A673 (cell line): ENCODE measurements around the gene CCNK.

Experiments used
- EZH2 ChIP-seq: fragments of 200-600 bp; sonication (generic); IDR thresholded peaks from 2 replicates; pipeline ENCODE4 v1.6.1; 2017; ENCODE audit warnings: borderline replicate concordance, low read depth, mild to moderate bottlenecking, mixed read lengths, antibody characterized with exemption, low read length; ENCODE audit not compliant: poor library complexity, severe bottlenecking
- TF ChIP-seq, protein P1 (sequence below): fragments of 300-800, 200-600 bp; sonication (generic); conservative IDR thresholded peaks from 2 replicates; pipeline ENCODE4 v1.5.1; 2017; ENCODE audit warnings: low read depth, mild to moderate bottlenecking, antibody characterized with exemption, low read length, moderate library complexity, mixed read lengths

- TF ChIP-seq, protein P1, sequence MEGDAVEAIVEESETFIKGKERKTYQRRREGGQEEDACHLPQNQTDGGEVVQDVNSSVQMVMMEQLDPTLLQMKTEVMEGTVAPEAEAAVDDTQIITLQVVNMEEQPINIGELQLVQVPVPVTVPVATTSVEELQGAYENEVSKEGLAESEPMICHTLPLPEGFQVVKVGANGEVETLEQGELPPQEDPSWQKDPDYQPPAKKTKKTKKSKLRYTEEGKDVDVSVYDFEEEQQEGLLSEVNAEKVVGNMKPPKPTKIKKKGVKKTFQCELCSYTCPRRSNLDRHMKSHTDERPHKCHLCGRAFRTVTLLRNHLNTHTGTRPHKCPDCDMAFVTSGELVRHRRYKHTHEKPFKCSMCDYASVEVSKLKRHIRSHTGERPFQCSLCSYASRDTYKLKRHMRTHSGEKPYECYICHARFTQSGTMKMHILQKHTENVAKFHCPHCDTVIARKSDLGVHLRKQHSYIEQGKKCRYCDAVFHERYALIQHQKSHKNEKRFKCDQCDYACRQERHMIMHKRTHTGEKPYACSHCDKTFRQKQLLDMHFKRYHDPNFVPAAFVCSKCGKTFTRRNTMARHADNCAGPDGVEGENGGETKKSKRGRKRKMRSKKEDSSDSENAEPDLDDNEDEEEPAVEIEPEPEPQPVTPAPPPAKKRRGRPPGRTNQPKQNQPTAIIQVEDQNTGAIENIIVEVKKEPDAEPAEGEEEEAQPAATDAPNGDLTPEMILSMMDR, result no peak
- TF ChIP-seq EZH2, result no peak
Observed at GRCh38 chr14:99478128-99478527, 3.1 kb upstream of the CCNK start.
